Smooth muscle cell (in vitro differentiated cells): Measurements from ENCODE around the gene IGF1R. TPM values are rescaled to one million over a fixed set of nuclear protein-coding genes. Genes with fewer than 3 reads are reported as not detected.

Source experiments
- DNase-seq: peaks from one replicate; lab custom pipeline; 2025; ENCODE audit not compliant: unreplicated experiment; lab: John Stamatoyannopoulos, UW
- H2AFZ ChIP-seq: fragments of 200-600 bp; sonication (generic); 2 replicates; pipeline ENCODE4 v1.6.0; 2016; ENCODE audit warnings: antibody characterized with exemption, low read depth, mild to moderate bottlenecking
- H3F3A ChIP-seq: fragments of 200-600 bp; sonication (generic); 2 replicates; pipeline ENCODE4 v1.6.0; 2017; ENCODE audit warnings: antibody characterized with exemption, low read depth
- H3K27ac ChIP-seq: fragments of 200-600 bp; sonication (generic); 2 replicates; pipeline ENCODE4 v1.5.1; 2016; ENCODE audit warnings: low read depth, mild to moderate bottlenecking
- H3K27me3 ChIP-seq: fragments of 200-600 bp; sonication (generic); 2 replicates; pipeline ENCODE4 v1.6.1; 2016; ENCODE audit warnings: low read depth, mild to moderate bottlenecking
- H3K36me3 ChIP-seq: fragments of 200-600 bp; sonication (generic); 2 replicates; pipeline ENCODE4 v1.5.1; 2016; ENCODE audit warnings: low read depth
- H3K4me1 ChIP-seq: fragments of 200-600 bp; sonication (generic); 2 replicates; pipeline ENCODE4 v1.5.1; 2016; ENCODE audit warnings: low read depth
- H3K4me2 ChIP-seq: fragments of 200-600 bp; sonication (generic); 2 replicates; pipeline ENCODE4 v1.6.0; 2016; ENCODE audit warnings: mild to moderate bottlenecking
- H3K4me3 ChIP-seq: fragments of 200-600 bp; sonication (generic); 2 replicates; pipeline ENCODE4 v1.5.1; 2016; ENCODE audit warnings: mild to moderate bottlenecking
- H3K79me2 ChIP-seq: fragments of 200-600 bp; sonication (generic); 2 replicates; pipeline ENCODE4 v1.6.0; 2016; ENCODE audit warnings: low read depth, mild to moderate bottlenecking
- H3K9ac ChIP-seq: fragments of 200-600 bp; sonication (generic); 2 replicates; pipeline ENCODE4 v1.6.0; 2016; ENCODE audit warnings: low read depth
- H3K9me3 ChIP-seq: fragments of 200-600 bp; sonication (generic); replicated peaks from 2 replicates; pipeline ENCODE4 v1.5.1; 2016; ENCODE audit warnings: low read depth
- H4K20me1 ChIP-seq: fragments of 200-600 bp; sonication (generic); 2 replicates; pipeline ENCODE4 v1.6.0; 2016; ENCODE audit warnings: low read depth
- WGBS: methylation state at CpG from one replicate; pipeline ENCODE4 v1.1.7; 2016; ENCODE audit warnings: low lambda C conversion rate; 5-methylcytosine and 5-hydroxymethylcytosine counted together
- polyA plus RNA-seq: library from polyadenylated mRNA; unstranded; fragments of >200 nt; fragmentation: Nextera tagmentation; extraction: Ambion mirVana; gene quantifications from 2 replicates; pipeline ENCODE4 v1.2.1, GENCODE V29; 2016
- total RNA-seq: library from RNA; depleted of rRNA; stranded (reverse); fragments of >200 nt; gene quantifications from 2 replicates; pipeline ENCODE4 v1.2.3, GENCODE V29; 2014
- TF ChIP-seq, protein P1 (sequence below): fragments of 200-600 bp; sonication (generic); IDR thresholded peaks from 2 replicates; pipeline ENCODE4 v1.5.1; 2017; ENCODE audit warnings: borderline replicate concordance, mild to moderate bottlenecking, antibody characterized with exemption; ENCODE audit not compliant: insufficient read depth, poor library complexity, severe bottlenecking

IGF1R gene
- total and polyA plus RNA-seq, 2 experiments from 2014 or later: 14.0 to 70.2 TPM

DNA sequence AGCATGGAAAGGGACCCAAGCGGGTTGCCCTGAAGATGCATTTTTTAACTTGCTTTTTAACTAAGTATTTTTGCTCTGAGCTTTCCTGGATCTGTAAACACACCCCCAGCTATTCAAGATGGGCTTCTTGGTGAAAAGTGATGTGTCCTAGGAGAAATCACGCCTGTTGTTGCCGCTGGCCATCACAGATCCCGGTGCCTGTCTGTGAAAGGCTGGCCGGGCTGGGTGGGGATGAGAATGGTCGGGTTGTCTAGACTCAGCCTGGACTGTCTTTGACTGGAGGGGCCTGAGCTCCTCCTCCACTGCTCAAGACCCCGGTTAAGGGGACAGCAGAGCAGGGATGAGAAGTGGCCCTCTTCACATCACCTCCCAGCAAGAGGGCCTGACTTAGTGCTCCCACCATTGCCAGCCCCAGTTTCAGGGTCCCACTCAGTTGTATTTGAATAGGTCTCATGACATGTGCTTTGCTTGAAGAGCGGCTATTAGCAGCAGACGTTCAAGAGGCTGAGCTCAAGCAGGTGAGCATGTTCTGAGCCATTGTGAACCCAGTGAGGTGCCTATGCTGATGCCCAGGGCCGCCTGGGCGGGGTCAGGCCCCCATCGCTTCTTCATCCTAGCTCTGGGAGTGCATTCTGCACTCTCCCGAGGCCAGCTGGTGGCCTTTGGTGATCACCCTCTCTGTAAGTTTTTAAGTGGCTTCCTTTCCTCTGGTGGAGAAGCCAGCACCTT, 79.9 kb downstream of the IGF1R start:
- Histone ChIP-seq H3F3A (peaks cover 31% of the 10 kb centered on the region), H4K20me1 (peaks cover 24% of the 10 kb centered on the region), H3K27me3 (no peaks in the 10 kb centered on the region), H3K9me3 (no peaks in the 10 kb centered on the region), H3K36me3 (no peaks in the 10 kb centered on the region), H3K9ac (peak overlapping the region; percentile 77), H3K4me3 (no peak overlapping the region), H3K4me2 (peak overlapping the region; percentile 62), H3K79me2 (peaks cover 78% of the 10 kb centered on the region), H3K27ac (peak overlapping the region; percentile 98), H3K4me1 (peaks cover 54% of the 10 kb centered on the region), H2AFZ (no peak overlapping the region)
- DNase-seq: no peak
- 43% methylated on average over 13 of the region's 13 CpGs for WGBS
- TF ChIP-seq, protein P1, sequence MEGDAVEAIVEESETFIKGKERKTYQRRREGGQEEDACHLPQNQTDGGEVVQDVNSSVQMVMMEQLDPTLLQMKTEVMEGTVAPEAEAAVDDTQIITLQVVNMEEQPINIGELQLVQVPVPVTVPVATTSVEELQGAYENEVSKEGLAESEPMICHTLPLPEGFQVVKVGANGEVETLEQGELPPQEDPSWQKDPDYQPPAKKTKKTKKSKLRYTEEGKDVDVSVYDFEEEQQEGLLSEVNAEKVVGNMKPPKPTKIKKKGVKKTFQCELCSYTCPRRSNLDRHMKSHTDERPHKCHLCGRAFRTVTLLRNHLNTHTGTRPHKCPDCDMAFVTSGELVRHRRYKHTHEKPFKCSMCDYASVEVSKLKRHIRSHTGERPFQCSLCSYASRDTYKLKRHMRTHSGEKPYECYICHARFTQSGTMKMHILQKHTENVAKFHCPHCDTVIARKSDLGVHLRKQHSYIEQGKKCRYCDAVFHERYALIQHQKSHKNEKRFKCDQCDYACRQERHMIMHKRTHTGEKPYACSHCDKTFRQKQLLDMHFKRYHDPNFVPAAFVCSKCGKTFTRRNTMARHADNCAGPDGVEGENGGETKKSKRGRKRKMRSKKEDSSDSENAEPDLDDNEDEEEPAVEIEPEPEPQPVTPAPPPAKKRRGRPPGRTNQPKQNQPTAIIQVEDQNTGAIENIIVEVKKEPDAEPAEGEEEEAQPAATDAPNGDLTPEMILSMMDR: no peak

DNA sequence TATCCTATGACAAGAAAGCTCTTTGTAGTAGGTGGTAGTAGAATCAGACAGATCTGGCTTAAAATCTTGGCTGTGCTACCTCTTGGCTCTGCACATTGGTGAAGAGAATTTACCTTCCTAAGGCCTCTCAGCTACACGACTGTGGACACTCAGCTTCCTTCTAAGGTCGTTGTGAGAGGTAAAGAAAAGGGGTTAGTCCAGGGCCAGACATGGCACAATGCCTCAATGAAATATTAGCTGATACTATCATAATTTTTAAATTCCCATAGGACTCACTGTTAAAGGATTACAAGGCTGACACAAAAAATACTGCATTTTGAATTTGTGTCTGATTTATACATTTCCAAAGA, 80.4 kb downstream of the IGF1R start:
- Histone ChIP-seq H4K20me1 (peaks cover 23% of the 10 kb centered on the region), H3K4me2 (peak overlapping the region; percentile 62), H3K27me3 (no peaks in the 10 kb centered on the region), H3K4me3 (no peak overlapping the region), H3K27ac (peak overlapping the region; percentile 98), H3K9ac (peak overlapping the region; percentile 77), H3K9me3 (no peaks in the 10 kb centered on the region), H3F3A (peaks cover 31% of the 10 kb centered on the region), H3K79me2 (peaks cover 80% of the 10 kb centered on the region), H2AFZ (no peak overlapping the region), H3K4me1 (peaks cover 49% of the 10 kb centered on the region), H3K36me3 (no peaks in the 10 kb centered on the region)
- no peak for DNase-seq
- TF ChIP-seq, protein P1: no peak
- 37% methylated on average over 2 of the region's 2 CpGs for WGBS

DNA sequence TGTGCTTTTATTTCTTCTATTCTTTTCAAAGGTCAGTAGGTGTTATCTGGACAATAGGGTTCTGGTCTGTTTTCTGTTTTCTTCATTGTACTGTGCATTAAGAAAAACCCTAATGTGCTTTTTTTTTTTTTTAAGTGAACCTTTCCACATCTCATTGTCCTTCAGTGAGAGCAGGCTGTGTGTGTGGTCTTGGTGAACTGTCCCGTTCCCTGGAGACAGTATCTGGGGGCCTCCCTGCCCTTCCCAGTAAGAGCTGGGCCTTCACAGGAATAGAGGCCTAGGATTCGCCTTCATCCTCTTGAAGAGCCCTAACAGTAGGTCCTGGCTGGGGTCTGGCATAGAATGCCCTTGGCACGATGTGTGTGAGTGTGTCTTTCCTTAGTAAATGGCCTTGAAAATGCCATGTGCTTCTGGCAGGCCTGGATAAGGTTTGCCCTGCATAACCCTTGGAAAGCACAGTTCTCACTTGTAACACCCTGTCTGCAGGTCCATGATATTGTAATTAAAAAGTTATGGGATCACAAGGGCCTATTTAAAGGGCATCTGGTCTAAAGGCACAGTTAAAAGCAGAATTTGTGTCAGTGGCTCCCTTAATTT, 81.2 kb downstream of the IGF1R start:
- 35% methylated on average over 3 of the region's 3 CpGs for WGBS
- peaks cover 37% of the 10 kb centered on the region for H3F3A ChIP-seq
- peaks cover 48% of the 10 kb centered on the region for H3K4me1 ChIP-seq
- H3K4me2 ChIP-seq: peak overlapping the region; percentile 62
- H3K4me3 ChIP-seq: no peak overlapping the region
- no peaks in the 10 kb centered on the region for H3K27me3 ChIP-seq
- no peaks in the 10 kb centered on the region for H3K9me3 ChIP-seq
- H2AFZ ChIP-seq: no peak overlapping the region
- peaks cover 23% of the 10 kb centered on the region for H4K20me1 ChIP-seq
- peak overlapping the region; percentile 77 for H3K9ac ChIP-seq
- no peak for DNase-seq
- peak overlapping the region; percentile 98 for H3K27ac ChIP-seq
- TF ChIP-seq, protein P1: no peak
- H3K36me3 ChIP-seq: no peaks in the 10 kb centered on the region
- peaks cover 80% of the 10 kb centered on the region for H3K79me2 ChIP-seq
